Mesothelial cell of epicardium (in vitro differentiated cells): ENCODE data around the gene DRC7. TPM values are rescaled to one million over a fixed set of nuclear protein-coding genes. Genes with fewer than 3 reads are reported as not detected.

Source experiments
- DNase-seq, 2 experiments: peaks; one replicate each; pipeline ENCODE4 v3.0.0; 2021; ENCODE audit warnings: low spot score in 2 of 2; ENCODE audit not compliant: unreplicated experiment in 2 of 2
- H3K27ac Mint-ChIP-seq: 2 replicates; pipeline ENCODE4 v1.8.0; 2021; ENCODE audit warnings: mixed read lengths
- H3K27me3 Mint-ChIP-seq: 2 replicates; pipeline ENCODE4 v1.8.0; 2021; ENCODE audit warnings: low read depth, mixed read lengths
- H3K36me3 Mint-ChIP-seq: 2 replicates; pipeline ENCODE4 v1.8.0; 2021; ENCODE audit warnings: mixed read lengths
- H3K4me1 Mint-ChIP-seq: 2 replicates; pipeline ENCODE4 v1.8.0; 2021; ENCODE audit warnings: mixed read lengths
- H3K4me3 Mint-ChIP-seq: 2 replicates; pipeline ENCODE4 v1.8.0; 2021; ENCODE audit warnings: mild to moderate bottlenecking, moderate library complexity, mixed read lengths
- H3K9me3 Mint-ChIP-seq: 2 replicates; pipeline ENCODE4 v1.8.0; 2021; ENCODE audit warnings: mixed read lengths
- total RNA-seq: library from RNA; stranded (reverse); gene quantifications from 3 replicates; pipeline ENCODE4 v1.2.1, GENCODE V29; 2021
- TF ChIP-seq, protein P1 (sequence below): fragments of 200-600 bp; sonication (generic); IDR thresholded peaks from one replicate; pipeline ENCODE4 v1.5.0; 2021; ENCODE audit warnings: antibody characterized with exemption; ENCODE audit not compliant: unreplicated experiment

The DRC7 gene
- total RNA-seq, 1 donor from 2014 or later = not detected

DNA sequence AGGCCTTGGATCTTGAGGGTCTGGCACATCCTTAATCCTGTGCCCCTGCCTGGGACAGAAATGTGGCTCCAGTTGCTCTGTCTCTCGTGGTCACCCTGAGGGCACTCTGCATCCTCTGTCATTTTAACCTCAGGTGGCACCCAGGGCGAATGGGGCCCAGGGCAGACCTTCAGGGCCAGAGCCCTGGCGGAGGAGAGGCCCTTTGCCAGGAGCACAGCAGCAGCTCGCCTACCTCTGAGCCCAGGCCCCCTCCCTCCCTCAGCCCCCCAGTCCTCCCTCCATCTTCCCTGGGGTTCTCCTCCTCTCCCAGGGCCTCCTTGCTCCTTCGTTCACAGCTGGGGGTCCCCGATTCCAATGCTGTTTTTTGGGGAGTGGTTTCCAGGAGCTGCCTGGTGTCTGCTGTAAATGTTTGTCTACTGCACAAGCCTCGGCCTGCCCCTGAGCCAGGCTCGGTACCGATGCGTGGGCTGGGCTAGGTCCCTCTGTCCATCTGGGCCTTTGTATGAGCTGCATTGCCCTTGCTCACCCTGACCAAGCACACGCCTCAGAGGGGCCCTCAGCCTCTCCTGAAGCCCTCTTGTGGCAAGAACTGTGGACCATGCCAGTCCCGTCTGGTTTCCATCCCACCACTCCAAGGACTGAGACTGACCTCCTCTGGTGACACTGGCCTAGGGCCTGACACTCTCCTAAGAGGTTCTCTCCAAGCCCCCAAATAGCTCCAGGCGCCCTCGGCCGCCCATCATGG is 30.5 kb upstream of the DRC7 start:
- no peak for DNase-seq
- Mint-ChIP-seq H3K4me1 (no peaks in the 10 kb centered on the region), H3K27ac (no peak overlapping the region), H3K9me3 (no peaks in the 10 kb centered on the region), H3K27me3 (no peaks in the 10 kb centered on the region), H3K4me3 (no peak overlapping the region), H3K36me3 (peaks cover 12% of the 10 kb centered on the region)
- TF ChIP-seq, protein P1, sequence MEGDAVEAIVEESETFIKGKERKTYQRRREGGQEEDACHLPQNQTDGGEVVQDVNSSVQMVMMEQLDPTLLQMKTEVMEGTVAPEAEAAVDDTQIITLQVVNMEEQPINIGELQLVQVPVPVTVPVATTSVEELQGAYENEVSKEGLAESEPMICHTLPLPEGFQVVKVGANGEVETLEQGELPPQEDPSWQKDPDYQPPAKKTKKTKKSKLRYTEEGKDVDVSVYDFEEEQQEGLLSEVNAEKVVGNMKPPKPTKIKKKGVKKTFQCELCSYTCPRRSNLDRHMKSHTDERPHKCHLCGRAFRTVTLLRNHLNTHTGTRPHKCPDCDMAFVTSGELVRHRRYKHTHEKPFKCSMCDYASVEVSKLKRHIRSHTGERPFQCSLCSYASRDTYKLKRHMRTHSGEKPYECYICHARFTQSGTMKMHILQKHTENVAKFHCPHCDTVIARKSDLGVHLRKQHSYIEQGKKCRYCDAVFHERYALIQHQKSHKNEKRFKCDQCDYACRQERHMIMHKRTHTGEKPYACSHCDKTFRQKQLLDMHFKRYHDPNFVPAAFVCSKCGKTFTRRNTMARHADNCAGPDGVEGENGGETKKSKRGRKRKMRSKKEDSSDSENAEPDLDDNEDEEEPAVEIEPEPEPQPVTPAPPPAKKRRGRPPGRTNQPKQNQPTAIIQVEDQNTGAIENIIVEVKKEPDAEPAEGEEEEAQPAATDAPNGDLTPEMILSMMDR = no peak

- TF ChIP-seq, protein P1 = no peak
- H3K36me3 Mint-ChIP-seq = peaks cover 12% of the 10 kb centered on the region
- H3K27me3 Mint-ChIP-seq = no peaks in the 10 kb centered on the region
- H3K9me3 Mint-ChIP-seq = no peaks in the 10 kb centered on the region
- H3K27ac Mint-ChIP-seq = no peak overlapping the region
- no peak overlapping the region for H3K4me3 Mint-ChIP-seq
- DNase-seq = no peak
- no peaks in the 10 kb centered on the region for H3K4me1 Mint-ChIP-seq
Measured at GRCh38 chr16:57664662-57665025, 30.0 kb upstream of the DRC7 start.

DNA sequence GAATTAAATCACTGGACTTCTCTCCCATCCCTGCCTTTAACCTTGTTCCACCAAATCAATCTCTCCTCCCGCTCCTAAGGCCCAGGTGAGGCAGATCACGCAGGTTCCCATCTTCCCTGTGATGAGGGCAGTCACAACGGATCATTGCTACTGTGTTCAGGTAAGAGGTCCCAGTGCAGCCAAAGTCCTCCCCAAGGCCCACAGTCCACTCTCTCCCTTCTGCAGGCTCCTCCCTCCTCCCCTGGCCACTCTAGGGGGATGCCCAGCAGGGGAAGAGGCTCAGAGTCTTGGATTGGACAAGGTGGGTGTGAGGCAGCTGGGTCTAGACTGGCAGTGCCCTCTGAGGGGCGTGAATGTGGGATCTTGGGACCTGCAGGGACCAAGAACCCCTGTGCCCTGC is 29.1 kb upstream of the DRC7 start:
- Mint-ChIP-seq H3K4me1 (peaks cover 4% of the 10 kb centered on the region), H3K27ac (no peak overlapping the region), H3K27me3 (no peaks in the 10 kb centered on the region), H3K36me3 (peaks cover 12% of the 10 kb centered on the region), H3K4me3 (no peak overlapping the region), H3K9me3 (no peaks in the 10 kb centered on the region)
- DNase-seq = no peak
- TF ChIP-seq, protein P1 = no peak

- peaks cover 4% of the 10 kb centered on the region for H3K4me1 Mint-ChIP-seq
- H3K27ac Mint-ChIP-seq = no peak overlapping the region
- no peak overlapping the region for H3K4me3 Mint-ChIP-seq
- TF ChIP-seq, protein P1 = no peak
- H3K36me3 Mint-ChIP-seq = peaks cover 12% of the 10 kb centered on the region
- DNase-seq = no peak
- H3K27me3 Mint-ChIP-seq = no peaks in the 10 kb centered on the region
- H3K9me3 Mint-ChIP-seq = no peaks in the 10 kb centered on the region
Measured at GRCh38 chr16:57666353-57667047, 28.1 kb upstream of the DRC7 start.

DNA sequence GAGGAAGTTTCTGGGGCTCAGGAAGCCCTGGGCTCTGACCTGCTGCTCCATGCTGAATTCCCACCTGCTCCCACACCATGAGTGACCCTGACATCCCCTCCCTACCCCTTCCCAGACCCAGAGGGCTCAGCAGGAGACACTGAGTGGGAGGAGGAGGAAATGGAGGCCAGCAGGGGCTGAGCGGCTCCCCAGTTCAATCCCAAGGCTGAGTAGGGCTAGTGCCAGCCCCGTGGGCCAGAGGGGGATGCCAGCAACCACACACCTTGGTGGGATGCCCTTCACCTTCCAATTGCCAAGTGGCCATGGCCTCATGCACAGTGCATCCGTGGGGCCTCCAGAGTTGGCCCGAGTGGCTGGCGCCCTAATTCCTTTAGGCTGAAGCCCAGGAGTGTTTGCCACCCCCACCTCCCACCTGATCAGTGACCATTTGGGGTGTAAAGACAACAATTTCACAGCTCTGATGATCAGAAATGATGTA is 27.5 kb upstream of the DRC7 start:
- no peak for DNase-seq
- Mint-ChIP-seq H3K4me1 (peaks cover 4% of the 10 kb centered on the region), H3K27ac (no peak overlapping the region), H3K27me3 (no peaks in the 10 kb centered on the region), H3K36me3 (peaks cover 11% of the 10 kb centered on the region), H3K9me3 (no peaks in the 10 kb centered on the region), H3K4me3 (no peak overlapping the region)
- TF ChIP-seq, protein P1 = no peak
